WTC11 (cell line): Measurements from ENCODE around the gene SLC16A14. TPM values are rescaled to one million over a fixed set of nuclear protein-coding genes. Genes with fewer than 3 reads are reported as not detected.

ENCODE experiments used
- ATAC-seq: fragments of 200-7000 bp; cut with Tn5 transposase; 2 replicates; pipeline ENCODE4 v1.10.0; 2021; ENCODE audit warnings: mild to moderate bottlenecking, moderate library complexity
- CTCF ChIA-PET: fragments of 300-600 bp; sonication (Branson Sonifier 250); formaldehyde crosslinking; loops from one replicate; lab custom pipeline; 2021; ENCODE audit warnings: antibody characterized with exemption; lab: Charles Lee
- POLR2A ChIA-PET: fragments of 350-600 bp; sonication (Branson Sonifier 250); formaldehyde crosslinking; loops from one replicate; lab custom pipeline; 2021; ENCODE audit warnings: antibody characterized with exemption; lab: Charles Lee
- DNase-seq: peaks from one replicate; pipeline ENCODE4 v3.0.0; 2021; ENCODE audit warnings: low spot score
- H3K27ac Mint-ChIP-seq: 2 replicates; pipeline ENCODE4 v1.8.0; 2021; ENCODE audit warnings: mixed read lengths
- H3K27me3 Mint-ChIP-seq: 2 replicates; pipeline ENCODE4 v1.8.0; 2021; ENCODE audit warnings: low read depth, mild to moderate bottlenecking, moderate library complexity, mixed read lengths
- H3K36me3 Mint-ChIP-seq: 2 replicates; pipeline ENCODE4 v1.8.0; 2021; ENCODE audit warnings: mixed read lengths
- H3K4me1 Mint-ChIP-seq: 2 replicates; pipeline ENCODE4 v1.8.0; 2022; ENCODE audit warnings: mixed read lengths
- H3K4me3 Mint-ChIP-seq: 2 replicates; pipeline ENCODE4 v1.8.0; 2021; ENCODE audit warnings: mild to moderate bottlenecking, moderate library complexity, mixed read lengths
- H3K9me3 Mint-ChIP-seq: 2 replicates; pipeline ENCODE4 v1.8.0; 2021; ENCODE audit warnings: mixed read lengths
- ATF1 ChIP-seq: sonication (generic); formaldehyde crosslinking; IDR thresholded peaks from 2 replicates; pipeline ENCODE4 v1.8.1; 2023; ENCODE audit warnings: mild to moderate bottlenecking, moderate library complexity, missing genetic modification reagents
- CBFB ChIP-seq: sonication (generic); formaldehyde crosslinking; IDR thresholded peaks from 2 replicates; pipeline ENCODE4 v1.8.1; 2022; ENCODE audit warnings: mild to moderate bottlenecking, low read depth, missing genetic modification reagents
- CREM ChIP-seq: sonication (generic); formaldehyde crosslinking; IDR thresholded peaks from 2 replicates; pipeline ENCODE4 v1.8.1; 2022; ENCODE audit warnings: mild to moderate bottlenecking, missing genetic modification reagents, moderate library complexity
- E2F5 ChIP-seq: sonication (generic); formaldehyde crosslinking; IDR thresholded peaks from 2 replicates; pipeline ENCODE4 v1.8.1; 2022; ENCODE audit warnings: mild to moderate bottlenecking, moderate library complexity, missing genetic modification reagents
- FOXK1 ChIP-seq: sonication (generic); formaldehyde crosslinking; IDR thresholded peaks from 2 replicates; pipeline ENCODE4 v1.8.0; 2022; ENCODE audit warnings: mild to moderate bottlenecking, moderate library complexity, missing genetic modification reagents
- JUN ChIP-seq: sonication (generic); formaldehyde crosslinking; IDR thresholded peaks from 2 replicates; pipeline ENCODE4 v1.8.0; 2023; ENCODE audit warnings: mild to moderate bottlenecking, missing genetic modification reagents
- NR1H2 ChIP-seq: sonication (generic); formaldehyde crosslinking; IDR thresholded peaks from 2 replicates; pipeline ENCODE4 v1.9.0; 2021; ENCODE audit warnings: mild to moderate bottlenecking, moderate library complexity, missing genetic modification reagents
- NR2C2 ChIP-seq: sonication (generic); formaldehyde crosslinking; IDR thresholded peaks from 2 replicates; pipeline ENCODE4 v1.8.0; 2022; ENCODE audit warnings: mild to moderate bottlenecking, missing genetic modification reagents
- PRRX2 ChIP-seq: fragments of 250-450 bp; sonication (Bioruptor Pico); IDR thresholded peaks from 2 replicates; pipeline ENCODE4 v1.8.0; 2021; ENCODE audit warnings: mild to moderate bottlenecking
- SMAD4 ChIP-seq: sonication (generic); formaldehyde crosslinking; IDR thresholded peaks from 2 replicates; pipeline ENCODE4 v1.8.0; 2022; ENCODE audit warnings: mild to moderate bottlenecking, missing genetic modification reagents
- SOX15 ChIP-seq: fragments of 250-450 bp; sonication (Bioruptor Pico); IDR thresholded peaks from 2 replicates; pipeline ENCODE4 v1.9.0; 2021; ENCODE audit warnings: mild to moderate bottlenecking
- SP1 ChIP-seq: sonication (generic); formaldehyde crosslinking; conservative IDR thresholded peaks from 2 replicates; pipeline ENCODE4 v1.8.1; 2022; ENCODE audit warnings: missing genetic modification reagents
- TEAD4 ChIP-seq: sonication (generic); formaldehyde crosslinking; IDR thresholded peaks from 2 replicates; pipeline ENCODE4 v1.8.0; 2022; ENCODE audit warnings: mild to moderate bottlenecking, missing genetic modification reagents
- USF1 ChIP-seq: sonication (generic); formaldehyde crosslinking; IDR thresholded peaks from 2 replicates; pipeline ENCODE4 v1.8.0; 2022; ENCODE audit warnings: mild to moderate bottlenecking, missing genetic modification reagents
- ZNF232 ChIP-seq: sonication (generic); formaldehyde crosslinking; IDR thresholded peaks from 2 replicates; pipeline ENCODE4 v1.8.0; 2022; ENCODE audit warnings: mild to moderate bottlenecking, missing genetic modification reagents
- ZNF416 ChIP-seq: fragments of 250-450 bp; sonication (Bioruptor Pico); IDR thresholded peaks from 2 replicates; pipeline ENCODE4 v1.9.0; 2021; ENCODE audit warnings: mild to moderate bottlenecking, inconsistent platforms
- ZNF532 ChIP-seq: fragments of 250-450 bp; sonication (Bioruptor Pico); IDR thresholded peaks from 2 replicates; pipeline ENCODE4 v1.9.0; 2021; ENCODE audit warnings: mild to moderate bottlenecking, borderline replicate concordance
- total RNA-seq: library from RNA; stranded (reverse); gene quantifications from 3 replicates; pipeline ENCODE4 v1.2.3, GENCODE V29; 2021
- TF ChIP-seq, protein P1 (sequence below): sonication (generic); formaldehyde crosslinking; IDR thresholded peaks from 2 replicates; pipeline ENCODE4 v1.8.0; 2022; ENCODE audit warnings: missing genetic modification reagents
- TF ChIP-seq, protein P2 (sequence below): fragments of 250-450 bp; sonication (Bioruptor Pico); IDR thresholded peaks from 2 replicates; pipeline ENCODE4 v1.9.0; 2021; ENCODE audit warnings: mild to moderate bottlenecking
- TF ChIP-seq, protein P3 (sequence below): sonication (generic); formaldehyde crosslinking; IDR thresholded peaks from 2 replicates; pipeline ENCODE4 v1.8.1; 2023; ENCODE audit warnings: mild to moderate bottlenecking, missing genetic modification reagents, moderate library complexity
- TF ChIP-seq, protein P4 (sequence below): sonication (generic); formaldehyde crosslinking; IDR thresholded peaks from 2 replicates; pipeline ENCODE4 v1.8.1; 2023; ENCODE audit warnings: mild to moderate bottlenecking, missing genetic modification reagents
- TF ChIP-seq, protein P5 (sequence below): fragments of 250-450 bp; sonication (Bioruptor Pico); IDR thresholded peaks from 2 replicates; pipeline ENCODE4 v2.1.2; 2022; ENCODE audit warnings: mild to moderate bottlenecking, moderate library complexity

The SLC16A14 gene
- total RNA-seq, 1 experiment from 2014 or later: 1.7 TPM

DNA sequence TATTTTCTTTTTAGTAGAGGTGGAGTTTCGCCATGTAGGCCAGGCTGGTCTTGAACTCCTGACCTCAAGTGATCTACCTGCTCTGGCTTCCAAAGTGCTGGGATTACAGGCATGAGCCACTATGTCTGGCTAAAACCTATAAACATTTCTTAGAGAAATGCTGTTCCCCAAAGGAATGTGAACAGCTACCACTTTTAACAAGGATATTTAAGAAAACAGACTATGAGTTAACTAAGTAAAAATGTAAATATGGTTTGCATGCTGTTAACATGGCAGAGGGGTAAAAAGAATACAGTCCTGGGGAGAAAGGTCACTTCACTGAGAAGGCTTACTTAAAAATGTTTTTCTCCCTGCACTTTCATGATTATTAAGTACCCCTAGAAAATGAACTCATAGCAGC lies 57.1 kb downstream of the SLC16A14 start (continued):
- TF ChIP-seq, protein P1, sequence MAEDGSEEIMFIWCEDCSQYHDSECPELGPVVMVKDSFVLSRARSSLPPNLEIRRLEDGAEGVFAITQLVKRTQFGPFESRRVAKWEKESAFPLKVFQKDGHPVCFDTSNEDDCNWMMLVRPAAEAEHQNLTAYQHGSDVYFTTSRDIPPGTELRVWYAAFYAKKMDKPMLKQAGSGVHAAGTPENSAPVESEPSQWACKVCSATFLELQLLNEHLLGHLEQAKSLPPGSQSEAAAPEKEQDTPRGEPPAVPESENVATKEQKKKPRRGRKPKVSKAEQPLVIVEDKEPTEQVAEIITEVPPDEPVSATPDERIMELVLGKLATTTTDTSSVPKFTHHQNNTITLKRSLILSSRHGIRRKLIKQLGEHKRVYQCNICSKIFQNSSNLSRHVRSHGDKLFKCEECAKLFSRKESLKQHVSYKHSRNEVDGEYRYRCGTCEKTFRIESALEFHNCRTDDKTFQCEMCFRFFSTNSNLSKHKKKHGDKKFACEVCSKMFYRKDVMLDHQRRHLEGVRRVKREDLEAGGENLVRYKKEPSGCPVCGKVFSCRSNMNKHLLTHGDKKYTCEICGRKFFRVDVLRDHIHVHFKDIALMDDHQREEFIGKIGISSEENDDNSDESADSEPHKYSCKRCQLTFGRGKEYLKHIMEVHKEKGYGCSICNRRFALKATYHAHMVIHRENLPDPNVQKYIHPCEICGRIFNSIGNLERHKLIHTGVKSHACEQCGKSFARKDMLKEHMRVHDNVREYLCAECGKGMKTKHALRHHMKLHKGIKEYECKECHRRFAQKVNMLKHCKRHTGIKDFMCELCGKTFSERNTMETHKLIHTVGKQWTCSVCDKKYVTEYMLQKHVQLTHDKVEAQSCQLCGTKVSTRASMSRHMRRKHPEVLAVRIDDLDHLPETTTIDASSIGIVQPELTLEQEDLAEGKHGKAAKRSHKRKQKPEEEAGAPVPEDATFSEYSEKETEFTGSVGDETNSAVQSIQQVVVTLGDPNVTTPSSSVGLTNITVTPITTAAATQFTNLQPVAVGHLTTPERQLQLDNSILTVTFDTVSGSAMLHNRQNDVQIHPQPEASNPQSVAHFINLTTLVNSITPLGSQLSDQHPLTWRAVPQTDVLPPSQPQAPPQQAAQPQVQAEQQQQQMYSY (CRISPR knock-in tag): no peak
- TF ChIP-seq, protein P2, sequence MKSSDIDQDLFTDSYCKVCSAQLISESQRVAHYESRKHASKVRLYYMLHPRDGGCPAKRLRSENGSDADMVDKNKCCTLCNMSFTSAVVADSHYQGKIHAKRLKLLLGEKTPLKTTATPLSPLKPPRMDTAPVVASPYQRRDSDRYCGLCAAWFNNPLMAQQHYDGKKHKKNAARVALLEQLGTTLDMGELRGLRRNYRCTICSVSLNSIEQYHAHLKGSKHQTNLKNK (CRISPR knock-in tag): no peak
- TF ChIP-seq USF1 (CRISPR knock-in tag): no peak
- no peak for TF ChIP-seq CBFB (CRISPR knock-in tag)
- TF ChIP-seq, protein P3, sequence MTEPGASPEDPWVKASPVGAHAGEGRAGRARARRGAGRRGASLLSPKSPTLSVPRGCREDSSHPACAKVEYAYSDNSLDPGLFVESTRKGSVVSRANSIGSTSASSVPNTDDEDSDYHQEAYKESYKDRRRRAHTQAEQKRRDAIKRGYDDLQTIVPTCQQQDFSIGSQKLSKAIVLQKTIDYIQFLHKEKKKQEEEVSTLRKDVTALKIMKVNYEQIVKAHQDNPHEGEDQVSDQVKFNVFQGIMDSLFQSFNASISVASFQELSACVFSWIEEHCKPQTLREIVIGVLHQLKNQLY (CRISPR knock-in tag): no peak
- no peak for TF ChIP-seq TEAD4 (CRISPR knock-in tag)
- TF ChIP-seq NR1H2 (CRISPR knock-in tag): no peak
- no peak for TF ChIP-seq SMAD4

- DNase-seq (no peak), ATAC-seq (no peak)
- ChIA-PET CTCF (interaction anchor here (0.8 to 1.7 kb wide), 2 partner anchors 57 to 150 kb away, joined by 4 to 5 read pairs; no protein-coding TSS in a partner anchor), POLR2A (no interaction called here)
- Mint-ChIP-seq H3K36me3 (peaks cover 4% of the 10 kb centered on the region; the same call in 1 of the 2 replicates), H3K27me3 (no peaks in the 10 kb centered on the region), H3K9me3 (peaks cover 7% of the 10 kb centered on the region), H3K27ac (no peak overlapping the region), H3K4me1 (peaks cover 6% of the 10 kb centered on the region; the same call in 1 of the 2 replicates), H3K4me3 (no peak overlapping the region)
- TF ChIP-seq, protein P4, sequence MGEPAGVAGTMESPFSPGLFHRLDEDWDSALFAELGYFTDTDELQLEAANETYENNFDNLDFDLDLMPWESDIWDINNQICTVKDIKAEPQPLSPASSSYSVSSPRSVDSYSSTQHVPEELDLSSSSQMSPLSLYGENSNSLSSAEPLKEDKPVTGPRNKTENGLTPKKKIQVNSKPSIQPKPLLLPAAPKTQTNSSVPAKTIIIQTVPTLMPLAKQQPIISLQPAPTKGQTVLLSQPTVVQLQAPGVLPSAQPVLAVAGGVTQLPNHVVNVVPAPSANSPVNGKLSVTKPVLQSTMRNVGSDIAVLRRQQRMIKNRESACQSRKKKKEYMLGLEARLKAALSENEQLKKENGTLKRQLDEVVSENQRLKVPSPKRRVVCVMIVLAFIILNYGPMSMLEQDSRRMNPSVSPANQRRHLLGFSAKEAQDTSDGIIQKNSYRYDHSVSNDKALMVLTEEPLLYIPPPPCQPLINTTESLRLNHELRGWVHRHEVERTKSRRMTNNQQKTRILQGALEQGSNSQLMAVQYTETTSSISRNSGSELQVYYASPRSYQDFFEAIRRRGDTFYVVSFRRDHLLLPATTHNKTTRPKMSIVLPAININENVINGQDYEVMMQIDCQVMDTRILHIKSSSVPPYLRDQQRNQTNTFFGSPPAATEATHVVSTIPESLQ (CRISPR knock-in tag): no peak
- no peak for TF ChIP-seq JUN (CRISPR knock-in tag)
- no peak for TF ChIP-seq E2F5 (CRISPR knock-in tag)
- TF ChIP-seq PRRX2 (CRISPR knock-in tag): no peak
- no peak for TF ChIP-seq FOXK1 (CRISPR knock-in tag)
- TF ChIP-seq ATF1: no peak
- TF ChIP-seq USF1 (CRISPR knock-in tag): no peak
- no peak for TF ChIP-seq SOX15 (CRISPR knock-in tag)
- TF ChIP-seq, protein P5, sequence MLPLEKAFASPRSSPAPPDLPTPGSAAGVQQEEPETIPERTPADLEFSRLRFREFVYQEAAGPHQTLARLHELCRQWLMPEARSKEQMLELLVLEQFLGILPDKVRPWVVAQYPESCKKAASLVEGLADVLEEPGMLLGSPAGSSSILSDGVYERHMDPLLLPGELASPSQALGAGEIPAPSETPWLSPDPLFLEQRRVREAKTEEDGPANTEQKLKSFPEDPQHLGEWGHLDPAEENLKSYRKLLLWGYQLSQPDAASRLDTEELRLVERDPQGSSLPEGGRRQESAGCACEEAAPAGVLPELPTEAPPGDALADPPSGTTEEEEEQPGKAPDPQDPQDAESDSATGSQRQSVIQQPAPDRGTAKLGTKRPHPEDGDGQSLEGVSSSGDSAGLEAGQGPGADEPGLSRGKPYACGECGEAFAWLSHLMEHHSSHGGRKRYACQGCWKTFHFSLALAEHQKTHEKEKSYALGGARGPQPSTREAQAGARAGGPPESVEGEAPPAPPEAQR (CRISPR knock-in tag): no peak
- TF ChIP-seq ZNF416 (CRISPR knock-in tag): no peak
- TF ChIP-seq NR1H2 (CRISPR knock-in tag): no peak
- TF ChIP-seq ZNF232: no peak
- TF ChIP-seq ZNF532 (CRISPR knock-in tag): no peak
- TF ChIP-seq NR2C2: no peak
- no peak for TF ChIP-seq CREM (CRISPR knock-in tag)
- TF ChIP-seq SP1: no peak
These were observed 58.2 kb downstream of the SLC16A14 start for GRCh38 chr2:230010501-230010900.
